ENCODE data around the gene TLR8. TPM values are rescaled to one million over a fixed set of nuclear protein-coding genes. Genes with fewer than 3 reads are reported as not detected.

The TLR8 gene
- total RNA-seq, 2 donors from 2014 or later: 0.26 TPM; not detected in 1

- Histone ChIP-seq H3K36me3 (replicated peaks in 1 of 2; ENCODE audit: insufficient read depth in 1 of 2, low read depth in 2 of 2) (no peaks in the 10 kb centered on the region), H3K4me3 (no peak overlapping the region), H3K4me1 (peaks cover 25% of the 10 kb centered on the region), H3K9me3 (no peaks in the 10 kb centered on the region), H3K27me3 (no peaks in the 10 kb centered on the region), H3K27ac (peak overlapping the region; percentile 10 to 75 (median 60))
- TF ChIP-seq POLR2A (IDR thresholded peaks at IDR 0.05): no peak
- TF ChIP-seq, protein P1, sequence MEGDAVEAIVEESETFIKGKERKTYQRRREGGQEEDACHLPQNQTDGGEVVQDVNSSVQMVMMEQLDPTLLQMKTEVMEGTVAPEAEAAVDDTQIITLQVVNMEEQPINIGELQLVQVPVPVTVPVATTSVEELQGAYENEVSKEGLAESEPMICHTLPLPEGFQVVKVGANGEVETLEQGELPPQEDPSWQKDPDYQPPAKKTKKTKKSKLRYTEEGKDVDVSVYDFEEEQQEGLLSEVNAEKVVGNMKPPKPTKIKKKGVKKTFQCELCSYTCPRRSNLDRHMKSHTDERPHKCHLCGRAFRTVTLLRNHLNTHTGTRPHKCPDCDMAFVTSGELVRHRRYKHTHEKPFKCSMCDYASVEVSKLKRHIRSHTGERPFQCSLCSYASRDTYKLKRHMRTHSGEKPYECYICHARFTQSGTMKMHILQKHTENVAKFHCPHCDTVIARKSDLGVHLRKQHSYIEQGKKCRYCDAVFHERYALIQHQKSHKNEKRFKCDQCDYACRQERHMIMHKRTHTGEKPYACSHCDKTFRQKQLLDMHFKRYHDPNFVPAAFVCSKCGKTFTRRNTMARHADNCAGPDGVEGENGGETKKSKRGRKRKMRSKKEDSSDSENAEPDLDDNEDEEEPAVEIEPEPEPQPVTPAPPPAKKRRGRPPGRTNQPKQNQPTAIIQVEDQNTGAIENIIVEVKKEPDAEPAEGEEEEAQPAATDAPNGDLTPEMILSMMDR (IDR thresholded peaks at IDR 0.05): no peak
- no peak for DNase-seq
- intact Hi-C loops (cut with DNase I): no loop called here
- 57 to 71% methylated on average over 4 to 5 of the region's 5 CpGs for WGBS, 2 donors
- no peak for ATAC-seq
These were observed 42.9 kb downstream of the TLR8 start for GRCh38 chrX:12949205-12949926.

- intact Hi-C loops (cut with DNase I): no loop called here
- Histone ChIP-seq H3K4me1 (peaks cover 25% of the 10 kb centered on the region), H3K4me3 (no peak overlapping the region), H3K9me3 (no peaks in the 10 kb centered on the region), H3K27ac (peak overlapping the region; percentile 10 to 75 (median 60)), H3K27me3 (no peaks in the 10 kb centered on the region), H3K36me3 (replicated peaks in 1 of 2; ENCODE audit: insufficient read depth in 1 of 2, low read depth in 2 of 2) (no peaks in the 10 kb centered on the region)
- TF ChIP-seq POLR2A (IDR thresholded peaks at IDR 0.05): peak in 2 of 3 donors; percentile 16 to 50
- TF ChIP-seq, protein P1 (IDR thresholded peaks at IDR 0.05): no peak
- ATAC-seq (peak; percentile 85), DNase-seq (peak; percentile 69 to 84 (median 76))
- WGBS, 2 donors: 40 to 46% methylated on average over 8 to 11 of the region's 11 CpGs
These were observed 43.7 kb downstream of the TLR8 start for GRCh38 chrX:12949927-12950656.

DNA sequence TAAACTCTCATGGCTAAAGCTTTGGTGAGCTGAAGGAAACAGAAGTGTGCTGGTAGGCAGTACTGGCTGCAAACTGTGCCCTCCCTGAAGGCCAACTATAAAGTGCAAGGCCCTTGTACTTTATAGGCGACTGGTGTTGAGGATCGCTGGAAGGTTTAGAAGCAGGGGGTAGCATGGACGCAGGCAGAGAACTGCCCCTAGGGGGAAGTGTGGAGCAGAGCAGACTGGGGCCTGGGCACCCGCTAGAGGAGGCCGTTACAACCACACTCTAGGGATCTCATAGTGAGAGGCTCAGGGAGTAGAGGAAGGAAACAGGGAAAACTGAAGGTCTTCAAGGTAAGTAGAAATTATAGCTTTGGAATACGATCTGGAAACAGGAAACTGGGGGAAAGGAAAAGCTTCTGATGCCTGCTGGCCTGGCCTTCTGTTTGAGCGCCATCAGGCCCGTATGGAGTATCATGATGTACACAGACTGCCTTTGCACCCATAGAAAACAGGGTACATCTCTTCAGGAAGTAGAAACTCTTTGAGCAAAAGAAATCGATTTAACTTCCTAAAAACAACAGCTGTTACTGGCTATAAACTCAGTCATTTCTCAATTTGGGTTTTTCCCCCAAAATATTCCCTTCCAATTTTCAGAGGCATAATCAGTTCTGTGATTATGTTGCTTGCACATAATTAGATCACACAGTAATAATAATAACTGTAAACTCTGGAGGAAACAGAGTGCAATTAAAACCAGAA lies 44.6 kb downstream of the TLR8 start:
- Histone ChIP-seq H3K4me3 (no peak overlapping the region), H3K36me3 (replicated peaks in 1 of 2; ENCODE audit: insufficient read depth in 1 of 2, low read depth in 2 of 2) (no peaks in the 10 kb centered on the region), H3K4me1 (peaks cover 26% of the 10 kb centered on the region), H3K9me3 (no peaks in the 10 kb centered on the region), H3K27ac (peak overlapping the region in 3 of 4 donors; percentile 10 to 75 (median 59)), H3K27me3 (no peaks in the 10 kb centered on the region)
- TF ChIP-seq, protein P1 (IDR thresholded peaks at IDR 0.05): peak in 1 of 7 experiments; percentile 22
- TF ChIP-seq POLR2A (IDR thresholded peaks at IDR 0.05): no peak
- DNase-seq: no peak
- no peak for ATAC-seq
- intact Hi-C loops (cut with DNase I): no loop called here
- 69 to 82% methylated on average over 9 of the region's 9 CpGs for WGBS, 2 donors

- TF ChIP-seq, protein P1 (IDR thresholded peaks at IDR 0.05): no peak
- TF ChIP-seq POLR2A (IDR thresholded peaks at IDR 0.05): no peak
- ATAC-seq (no peak), DNase-seq (no peak)
- intact Hi-C loops (cut with DNase I): no loop called here
- H3K9me3 ChIP-seq: no peaks in the 10 kb centered on the region
- H3K36me3 ChIP-seq (replicated peaks in 1 of 2; ENCODE audit: insufficient read depth in 1 of 2, low read depth in 2 of 2): no peaks in the 10 kb centered on the region
- H3K27ac ChIP-seq: peak overlapping the region in 1 of 4 donors; percentile 75
- 90 to 93% methylated on average over 5 of the region's 5 CpGs for WGBS, 2 donors
- no peaks in the 10 kb centered on the region for H3K27me3 ChIP-seq
- no peak overlapping the region for H3K4me3 ChIP-seq
- H3K4me1 ChIP-seq: peaks cover 31% of the 10 kb centered on the region
These were observed 45.2 kb downstream of the TLR8 start for GRCh38 chrX:12951595-12951975.

Data from body of pancreas (tissue), 4 donors.